ENCODE data around the gene SPATA16.

DNA sequence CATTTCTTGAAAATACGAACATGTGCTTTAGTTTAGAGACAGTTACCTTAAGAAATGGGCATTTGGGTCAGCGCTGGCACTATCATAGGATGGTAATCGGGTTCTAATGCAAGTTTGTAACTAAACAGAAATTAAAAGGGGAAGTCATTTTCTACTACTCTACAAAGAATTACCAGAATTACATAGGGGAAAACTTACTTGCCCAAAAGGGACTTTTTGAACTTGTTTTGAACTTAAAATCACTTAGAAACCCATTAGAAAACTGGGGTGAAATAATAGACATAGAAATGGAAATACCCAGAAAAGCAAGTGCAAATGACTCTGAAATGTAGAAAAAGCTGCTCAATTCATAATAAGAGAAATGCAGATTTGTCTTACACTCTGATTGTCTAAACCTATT lies 44.9 kb downstream of the SPATA16 start:
- no peak for TF ChIP-seq CTCF (IDR thresholded peaks at IDR 0.05)
- TF ChIP-seq POLR2A (IDR thresholded peaks at IDR 0.05) = no peak
- TF ChIP-seq POLR2AphosphoS5 (IDR thresholded peaks at IDR 0.05) = no peak
- TF ChIP-seq EP300 (IDR thresholded peaks at IDR 0.05) = no peak

All from sigmoid colon (tissue), 4 donors.